ENCODE results near the gene TMEM175. TPM values are rescaled to one million over a fixed set of nuclear protein-coding genes. Genes with fewer than 3 reads are reported as not detected.

TMEM175 gene
- total RNA-seq, 2 donors from 2014 or later = 40.2 to 65.3 TPM

GRCh38 chr4:984336-985054 is 52.2 kb downstream of the TMEM175 start:
- intact Hi-C loops (cut with DNase I) = no loop called here
- Histone ChIP-seq H3K27me3 (no peaks in the 10 kb centered on the region), H3K9me3 (no peaks in the 10 kb centered on the region), H3K4me1 (peaks cover 32% of the 10 kb centered on the region), H3K4me3 (no peak overlapping the region), H3K27ac (peak overlapping the region in 3 of 4 donors; percentile 15 to 66 (median 16)), H3K36me3 (replicated peaks in 1 of 2; ENCODE audit: insufficient read depth in 1 of 2, low read depth in 2 of 2) (no peaks in the 10 kb centered on the region)
- DNase-seq = no peak
- WGBS, 2 donors = 62 to 64% methylated on average over 15 of the region's 15 CpGs
- no peak for TF ChIP-seq CTCF (IDR thresholded peaks at IDR 0.05)
- TF ChIP-seq POLR2A (IDR thresholded peaks at IDR 0.05) = no peak
- ATAC-seq = peak; percentile 2

GRCh38 chr4:985123-985830 is 53.0 kb downstream of the TMEM175 start:
- TF ChIP-seq CTCF (IDR thresholded peaks at IDR 0.05) (peak in 1 of 7 experiments; percentile 6), POLR2A (IDR thresholded peaks at IDR 0.05) (peak in 2 of 3 donors; percentile 46 to 48)
- H3K27me3 ChIP-seq = no peaks in the 10 kb centered on the region
- peak overlapping the region in 3 of 4 donors; percentile 15 to 66 (median 16) for H3K27ac ChIP-seq
- ATAC-seq (peak; percentile 75), DNase-seq (peak; percentile 80 to 90 (median 84))
- 24 to 55% methylated on average over 10 to 23 of the region's 23 CpGs for WGBS, 2 donors
- peaks cover 32% of the 10 kb centered on the region for H3K4me1 ChIP-seq
- intact Hi-C loops (cut with DNase I) = no loop called here
- no peak overlapping the region for H3K4me3 ChIP-seq
- H3K9me3 ChIP-seq = no peaks in the 10 kb centered on the region
- H3K36me3 ChIP-seq (replicated peaks in 1 of 2; ENCODE audit: insufficient read depth in 1 of 2, low read depth in 2 of 2) = no peaks in the 10 kb centered on the region

- DNase-seq (no peak), ATAC-seq (peak; percentile 10)
- Histone ChIP-seq H3K36me3 (replicated peaks in 1 of 2; ENCODE audit: insufficient read depth in 1 of 2, low read depth in 2 of 2) (no peaks in the 10 kb centered on the region), H3K9me3 (no peaks in the 10 kb centered on the region), H3K27ac (peak overlapping the region; percentile 1 to 81 (median 67)), H3K4me3 (peak overlapping the region; percentile 2 to 24), H3K27me3 (no peaks in the 10 kb centered on the region), H3K4me1 (peaks cover 33% of the 10 kb centered on the region)
- TF ChIP-seq CTCF (IDR thresholded peaks at IDR 0.05) (no peak), POLR2A (IDR thresholded peaks at IDR 0.05) (peak in 2 of 3 donors; percentile 45 to 60)
- 2 to 5% methylated on average over 8 to 14 of the region's 14 CpGs for WGBS, 2 donors
- intact Hi-C loops (cut with DNase I) = no loop called here
These were observed 54.2 kb downstream of the TMEM175 start for GRCh38 chr4:986428-986878.

GRCh38 chr4:986879-987623 is 54.8 kb downstream of the TMEM175 start, which contains the start of gene IDUA:
IDUA (plus strand) TSS chr4:987044; CDS start chr4:987085, 41 bp downstream.
- ATAC-seq (peak; percentile 80), DNase-seq (peak; percentile 73 to 83 (median 78))
- TF ChIP-seq POLR2A (IDR thresholded peaks at IDR 0.05) (no peak), CTCF (IDR thresholded peaks at IDR 0.05) (peak in 4 of 7 experiments; percentile 29 to 39 (median 32))
- Histone ChIP-seq H3K27ac (peak within 1 kb of the TSS; percentile 1 to 81 (median 67)), H3K27me3 (no peaks in the 10 kb centered on the region), H3K4me3 (peak within 1 kb of the TSS; percentile 2 to 24), H3K9me3 (no peaks in the 10 kb centered on the region), H3K36me3 (replicated peaks in 1 of 2; ENCODE audit: insufficient read depth in 1 of 2, low read depth in 2 of 2) (no peaks in the 10 kb centered on the region), H3K4me1 (peaks cover 39% of the 10 kb centered on the region)
- intact Hi-C loops (cut with DNase I) = no loop called here
- 0 to 7% methylated on average over 3 to 54 of the region's 69 CpGs for WGBS, 2 donors

All from body of pancreas (tissue), 4 donors.